HUES6 (cell line): ENCODE measurements around the gene DYNC2I2.
A peak's percentile ranks its signal among the peaks of the same experiment; 100 is the strongest.
"Not testable (repeated sequence)": the region's sequence is repeated elsewhere in the genome, so short reads cannot be mapped to it uniquely, and the experiment has no call there.

Source experiments
- H3K27ac ChIP-seq: 2 replicates; pipeline ENCODE4 v1.7.0; 2013; ENCODE audit warnings: low read depth, mild to moderate bottlenecking, low read length, inconsistent platforms
- H3K27me3 ChIP-seq: 2 replicates; pipeline ENCODE4 v1.6.1; 2013; ENCODE audit warnings: low read length; ENCODE audit not compliant: control insufficient read depth, insufficient read depth
- H3K36me3 ChIP-seq: 2 replicates; pipeline ENCODE4 v1.6.1; 2013; ENCODE audit warnings: low read length; ENCODE audit not compliant: control insufficient read depth, insufficient read depth
- H3K4me1 ChIP-seq: 2 replicates; pipeline ENCODE4 v1.6.1; 2013; ENCODE audit warnings: low read length; ENCODE audit not compliant: control insufficient read depth, insufficient read depth
- H3K4me3 ChIP-seq: 2 replicates; pipeline ENCODE4 v1.5.1; 2013; ENCODE audit warnings: low read depth, low read length
- H3K9ac ChIP-seq: one replicate; pipeline ENCODE4 v1.6.1; 2013; ENCODE audit warnings: mild to moderate bottlenecking, low read length
- H3K9me3 ChIP-seq: 2 replicates; pipeline ENCODE4 v1.6.1; 2013; ENCODE audit warnings: low read depth, low read length; ENCODE audit not compliant: control insufficient read depth, insufficient read depth

DYNC2I2 gene

DNA sequence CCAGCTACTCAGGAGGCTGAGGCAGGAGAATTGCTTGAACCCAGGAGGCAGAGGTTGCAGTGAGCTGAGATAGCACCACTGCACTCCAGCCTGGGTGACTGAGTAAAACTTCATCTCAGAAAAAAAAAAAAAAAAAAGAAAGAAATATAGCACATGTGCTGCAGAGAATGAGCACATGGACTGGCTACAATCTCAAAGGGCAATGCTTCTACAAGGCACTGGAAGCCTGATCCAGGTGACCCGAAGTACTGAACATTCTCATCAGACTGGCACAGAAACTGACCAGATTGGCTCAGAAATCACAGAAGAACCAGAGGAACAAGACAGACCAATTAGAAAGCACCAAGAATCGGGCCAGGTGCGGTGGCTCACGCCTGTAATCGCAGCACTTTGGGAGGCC lies 4.8 kb downstream of the DYNC2I2 start:
- Histone ChIP-seq H3K27ac (no peak overlapping the region), H3K4me3 (no peak overlapping the region), H3K36me3 (peaks cover 5% of the 10 kb centered on the region), H3K9ac (no peak overlapping the region), H3K9me3 (no peaks in the 10 kb centered on the region), H3K27me3 (no peaks in the 10 kb centered on the region), H3K4me1 (no peaks in the 10 kb centered on the region)

DNA sequence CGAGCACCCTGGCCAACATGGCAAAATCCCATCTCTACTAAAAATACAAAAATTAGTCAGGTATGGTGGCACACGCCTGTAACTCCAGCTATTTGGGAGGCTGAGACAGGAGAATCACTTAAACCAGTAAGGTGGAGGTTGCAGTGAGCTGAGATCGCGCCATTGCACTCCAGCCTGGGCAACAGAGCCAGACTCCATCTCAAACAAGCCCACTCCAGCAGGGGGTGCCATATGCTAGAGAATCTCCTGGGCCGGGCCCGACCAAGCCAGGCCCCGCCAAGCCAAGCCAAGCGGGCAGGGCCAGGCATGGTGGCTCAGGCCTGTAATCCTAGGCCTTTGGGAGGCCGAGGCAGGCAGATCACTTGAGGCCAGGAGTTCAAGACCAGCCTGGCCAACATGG lies 8.4 kb downstream of the DYNC2I2 start:
- H3K9me3 ChIP-seq, H3K36me3 ChIP-seq, H3K27ac ChIP-seq, H3K9ac ChIP-seq, H3K4me3 ChIP-seq, H3K27me3 ChIP-seq, H3K4me1 ChIP-seq: not testable (repeated sequence)

DNA sequence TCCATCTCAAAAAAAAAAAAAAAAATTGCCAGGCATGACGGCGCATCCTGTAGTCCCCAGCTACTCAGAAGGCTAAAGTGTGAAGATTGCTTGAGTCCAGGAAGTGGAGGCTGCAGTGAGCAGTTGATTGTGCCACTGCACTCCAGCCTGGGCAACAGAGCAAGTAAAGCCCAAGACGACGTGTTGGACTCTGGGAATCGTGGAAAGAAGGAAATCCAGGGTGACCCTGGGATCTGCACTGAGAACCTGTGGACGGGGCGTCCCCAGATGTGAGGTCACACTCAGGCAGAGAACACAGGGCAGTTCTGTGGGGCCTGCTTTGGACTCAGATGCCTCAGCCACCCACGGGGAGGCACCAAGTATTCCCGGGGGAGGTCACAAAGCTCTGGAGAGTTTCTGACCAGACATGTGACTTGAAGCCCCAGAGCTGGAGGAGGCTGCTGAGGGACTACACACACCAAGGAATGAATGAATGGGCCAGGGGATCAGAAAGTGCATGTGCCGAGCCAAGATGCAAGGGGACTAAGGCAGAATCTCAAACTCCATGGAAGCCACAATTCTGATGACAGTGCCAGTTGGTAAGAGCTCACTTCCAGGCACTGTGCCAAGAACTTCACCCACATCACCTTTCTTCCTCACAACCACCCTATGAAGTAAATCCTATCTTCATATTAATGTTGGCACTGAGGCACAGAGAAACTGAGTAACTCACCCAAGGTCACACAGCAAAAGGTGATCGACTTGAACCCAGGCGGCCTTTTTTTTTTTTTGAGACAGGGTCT lies 12.9 kb downstream of the DYNC2I2 start:
- no peak overlapping the region for H3K27ac ChIP-seq
- H3K27me3 ChIP-seq: no peaks in the 10 kb centered on the region
- peaks cover 12% of the 10 kb centered on the region; the same call in 1 of the 2 replicates for H3K4me1 ChIP-seq
- no peak overlapping the region for H3K4me3 ChIP-seq
- H3K9me3 ChIP-seq: no peaks in the 10 kb centered on the region
- no peak overlapping the region for H3K9ac ChIP-seq
- H3K36me3 ChIP-seq: peaks cover 19% of the 10 kb centered on the region

DNA sequence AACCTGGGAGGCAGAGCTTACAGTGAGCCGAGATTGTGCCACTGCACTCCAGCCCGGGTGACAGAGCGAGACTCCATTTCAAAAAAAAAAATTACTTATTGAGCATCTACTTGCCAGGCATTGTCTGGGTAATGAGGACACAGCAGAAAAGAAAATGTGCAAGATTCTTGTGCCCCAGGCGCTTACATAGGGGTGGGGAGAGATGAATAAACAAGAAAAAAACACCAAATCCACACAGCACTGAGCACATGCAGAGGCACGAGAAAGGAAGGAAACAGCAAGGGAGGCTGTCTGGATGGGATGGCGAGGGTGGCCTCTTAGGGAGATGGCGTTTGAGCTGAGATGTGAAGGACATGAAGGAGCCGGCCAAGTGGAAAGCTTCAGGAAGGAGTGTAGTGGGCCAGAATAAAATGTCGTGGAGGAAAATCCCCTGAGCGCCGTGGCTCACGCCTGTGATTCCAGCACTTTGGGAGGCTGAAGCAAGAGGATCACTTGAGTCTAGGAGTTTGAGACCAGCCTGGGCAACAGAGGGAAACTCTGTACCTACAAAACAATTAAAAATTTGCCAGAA lies 13.9 kb downstream of the DYNC2I2 start:
- H3K9me3 ChIP-seq: no peaks in the 10 kb centered on the region
- H3K9ac ChIP-seq: no peak overlapping the region
- H3K4me1 ChIP-seq: peaks cover 12% of the 10 kb centered on the region; the same call in 1 of the 2 replicates
- no peaks in the 10 kb centered on the region for H3K27me3 ChIP-seq
- no peak overlapping the region for H3K27ac ChIP-seq
- no peak overlapping the region for H3K4me3 ChIP-seq
- peaks cover 23% of the 10 kb centered on the region for H3K36me3 ChIP-seq

DNA sequence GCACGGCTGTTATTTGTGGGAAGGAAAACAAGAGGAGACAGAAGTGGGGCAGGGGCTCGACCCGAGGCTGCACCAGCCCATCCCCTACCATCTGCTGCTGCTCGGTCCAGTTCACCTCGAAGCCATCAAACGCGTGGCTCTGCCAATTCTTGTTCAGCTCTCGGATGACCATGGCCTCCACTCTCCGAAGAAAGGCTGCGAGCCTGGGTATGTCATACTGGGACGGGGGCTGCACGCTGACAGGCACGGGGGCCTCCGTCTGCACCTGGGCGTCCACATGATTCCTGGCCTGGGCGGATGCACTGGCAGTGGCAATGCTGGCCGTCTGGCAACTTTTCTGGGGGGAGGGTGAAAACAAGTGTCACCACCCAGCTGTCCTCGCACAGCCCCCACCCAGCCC lies 16.0 kb downstream of the DYNC2I2 start:
- Histone ChIP-seq H3K27ac (no peak overlapping the region), H3K27me3 (no peaks in the 10 kb centered on the region), H3K9me3 (no peaks in the 10 kb centered on the region), H3K4me1 (peaks cover 26% of the 10 kb centered on the region), H3K4me3 (no peak overlapping the region), H3K9ac (no peak overlapping the region), H3K36me3 (peaks cover 34% of the 10 kb centered on the region)

DNA sequence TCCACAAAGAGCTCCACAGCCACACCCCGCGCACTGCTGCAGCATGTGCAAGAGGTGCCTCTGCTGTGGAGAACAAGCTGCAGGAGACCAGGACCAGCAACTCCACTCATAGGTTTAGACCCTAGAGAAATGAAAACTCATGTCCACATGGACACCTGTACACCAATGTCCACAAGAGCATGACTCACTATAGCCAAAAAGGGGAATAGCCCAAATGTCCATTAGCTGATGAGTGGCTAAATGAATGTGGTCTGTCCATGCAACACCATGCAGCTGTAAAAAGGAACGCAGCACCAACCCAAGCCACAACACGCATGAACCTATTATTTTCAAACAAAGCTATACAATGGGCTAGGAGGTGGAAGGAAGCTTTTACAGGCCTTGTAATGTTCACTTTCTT lies 18.1 kb downstream of the DYNC2I2 start:
- H3K9ac ChIP-seq: no peak overlapping the region
- H3K9me3 ChIP-seq: no peaks in the 10 kb centered on the region
- H3K27me3 ChIP-seq: no peaks in the 10 kb centered on the region
- H3K4me3 ChIP-seq: no peak overlapping the region
- H3K27ac ChIP-seq: no peak overlapping the region
- H3K36me3 ChIP-seq: peaks cover 46% of the 10 kb centered on the region
- peaks cover 30% of the 10 kb centered on the region for H3K4me1 ChIP-seq

DNA sequence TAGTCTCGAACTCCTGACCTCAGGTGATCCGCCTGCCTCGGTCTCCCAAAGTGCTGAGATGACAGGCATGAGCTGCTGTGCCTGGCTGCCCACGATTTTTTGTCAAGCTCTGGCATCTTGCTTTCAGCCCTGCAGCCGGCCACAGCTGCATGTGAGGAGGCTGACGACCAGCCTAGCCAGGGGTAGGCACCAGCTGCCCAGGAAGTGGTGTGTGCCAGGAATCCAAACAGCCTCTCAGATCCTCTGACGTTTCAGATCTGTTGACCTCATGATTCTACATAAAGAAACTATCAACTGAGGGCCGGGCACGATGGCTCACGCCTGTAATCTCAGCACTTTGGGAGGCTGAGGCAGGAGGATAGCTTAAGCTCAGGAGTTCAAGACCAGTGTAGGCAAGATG lies 19.0 kb downstream of the DYNC2I2 start:
- H3K27ac ChIP-seq: no peak overlapping the region
- H3K4me1 ChIP-seq: peaks cover 23% of the 10 kb centered on the region
- H3K4me3 ChIP-seq: no peak overlapping the region
- peaks cover 52% of the 10 kb centered on the region for H3K36me3 ChIP-seq
- H3K9ac ChIP-seq: no peak overlapping the region
- H3K27me3 ChIP-seq: no peaks in the 10 kb centered on the region
- no peaks in the 10 kb centered on the region for H3K9me3 ChIP-seq

DNA sequence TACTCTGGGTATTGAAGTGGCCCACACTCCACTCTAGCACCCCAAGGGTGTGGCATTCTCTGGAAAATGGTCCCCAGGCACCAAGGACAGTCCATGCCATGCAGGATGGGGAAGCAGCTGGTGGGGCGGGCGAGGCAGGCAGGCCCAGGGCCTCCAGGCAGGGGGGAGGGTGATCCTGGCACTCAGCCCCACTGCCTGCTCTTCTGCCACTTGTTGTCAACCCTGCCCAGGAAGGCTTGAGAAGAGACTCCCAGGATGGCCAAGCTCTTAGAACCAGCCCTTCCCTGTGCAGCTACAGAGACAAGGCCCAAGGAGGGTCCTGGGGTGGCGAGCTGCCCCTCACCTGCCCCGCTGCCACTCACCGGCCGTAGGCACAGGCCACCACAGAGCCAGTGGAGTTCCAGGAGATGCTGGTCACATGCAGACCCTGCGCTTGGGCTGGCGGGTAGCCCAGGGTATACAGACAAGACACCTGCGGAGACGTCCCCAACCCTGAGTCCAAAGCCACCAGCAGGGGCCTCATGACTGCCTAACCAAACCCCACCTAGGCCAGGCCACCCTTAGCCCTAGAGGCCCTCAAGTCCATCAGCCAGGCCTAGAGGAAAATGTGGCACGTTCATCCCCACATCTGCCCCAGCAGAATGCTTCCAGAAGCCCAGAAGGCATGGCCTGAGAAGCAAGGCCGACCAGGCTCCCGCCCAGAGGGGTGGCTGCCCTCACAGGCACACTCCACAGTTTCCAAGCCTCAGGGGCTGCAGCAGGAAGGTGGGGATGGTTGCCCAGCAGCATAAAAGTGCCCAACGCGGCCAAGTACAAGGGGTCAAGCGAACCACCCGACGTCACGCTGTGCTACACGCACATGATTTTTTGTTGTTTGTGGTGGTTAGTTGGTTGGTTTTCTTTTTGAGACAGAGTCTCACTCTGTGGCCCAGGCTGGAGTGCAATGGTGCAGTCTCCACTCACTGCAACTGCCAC lies 19.8 kb downstream of the DYNC2I2 start:
- no peak overlapping the region for H3K4me3 ChIP-seq
- peaks cover 60% of the 10 kb centered on the region for H3K36me3 ChIP-seq
- no peaks in the 10 kb centered on the region for H3K9me3 ChIP-seq
- peak overlapping the region; percentile 82 for H3K9ac ChIP-seq
- H3K27me3 ChIP-seq: no peaks in the 10 kb centered on the region
- H3K4me1 ChIP-seq: peaks cover 21% of the 10 kb centered on the region
- H3K27ac ChIP-seq: peak overlapping the region; percentile 91

DNA sequence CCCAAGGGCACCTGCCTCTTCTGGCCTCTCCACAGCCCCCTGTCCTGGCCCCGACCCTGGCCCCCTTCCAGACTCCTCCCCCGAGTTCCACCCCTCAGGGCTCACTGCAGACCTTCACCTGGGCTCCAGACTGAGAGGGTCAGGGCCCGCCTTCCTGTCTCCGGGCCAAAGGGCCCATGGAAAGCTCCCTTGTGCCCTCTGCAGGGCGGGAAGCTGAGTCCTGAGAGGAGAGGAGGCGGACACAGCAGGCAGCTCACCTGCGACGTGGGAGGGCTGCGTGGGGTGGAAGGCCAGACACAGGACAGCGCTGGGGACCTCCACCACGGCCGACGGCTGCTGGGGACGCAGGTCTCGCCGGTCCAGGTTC lies 20.6 kb downstream of the DYNC2I2 start:
- peak overlapping the region; percentile 37; the same call in 1 of the 2 replicates for H3K4me3 ChIP-seq
- peak overlapping the region; percentile 91 for H3K27ac ChIP-seq
- H3K36me3 ChIP-seq: peaks cover 66% of the 10 kb centered on the region

DNA sequence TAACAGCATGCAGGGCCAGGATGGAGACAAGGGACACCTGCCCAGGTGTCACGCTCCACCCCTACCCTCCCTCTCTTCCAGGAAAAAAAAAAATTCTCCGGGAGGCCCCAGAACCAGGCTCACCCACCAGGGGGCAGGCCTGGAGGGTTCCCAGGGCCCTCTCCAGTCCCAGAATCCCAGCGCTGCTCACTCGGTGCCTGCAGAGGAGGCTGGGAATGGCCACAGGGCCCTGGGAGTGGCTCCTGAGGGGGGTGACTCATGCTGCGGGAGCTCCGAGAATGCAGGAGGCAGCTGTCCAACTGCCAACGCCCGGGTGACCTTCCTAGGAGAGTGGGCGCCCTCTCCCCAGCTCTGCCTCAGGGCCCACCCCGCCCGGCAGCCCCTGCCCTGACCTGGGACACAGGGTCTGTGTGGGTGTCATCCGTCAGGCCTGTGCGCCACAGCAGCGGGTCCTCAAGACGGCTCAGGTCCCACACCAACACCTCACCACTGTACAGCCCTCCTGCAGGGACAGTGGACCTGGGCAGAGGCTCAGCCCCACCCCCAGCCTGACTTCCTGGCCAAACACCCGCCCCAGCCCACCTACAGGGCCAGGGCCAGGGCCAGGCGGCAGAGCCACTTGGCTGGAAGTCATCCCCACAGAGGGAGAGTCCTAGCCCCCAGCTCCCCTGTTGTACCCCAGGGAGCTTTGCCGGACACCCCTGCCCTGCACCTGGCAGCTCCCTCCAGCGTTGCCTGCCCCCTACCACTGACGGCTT lies 21.2 kb downstream of the DYNC2I2 start:
- Histone ChIP-seq H3K9ac (peak overlapping the region; percentile 82), H3K4me3 (peak overlapping the region; percentile 37; the same call in 1 of the 2 replicates), H3K27me3 (no peaks in the 10 kb centered on the region), H3K4me1 (peaks cover 21% of the 10 kb centered on the region), H3K27ac (peak overlapping the region; percentile 91), H3K36me3 (peaks cover 64% of the 10 kb centered on the region), H3K9me3 (no peaks in the 10 kb centered on the region)

More for the DNA sequence above, 20.6 kb downstream of the DYNC2I2 start:
- Histone ChIP-seq H3K4me1 (peaks cover 21% of the 10 kb centered on the region), H3K27me3 (no peaks in the 10 kb centered on the region), H3K9me3 (no peaks in the 10 kb centered on the region), H3K9ac (peak overlapping the region; percentile 82)
